ENCODE measurements around the gene CLRN2.

- TF ChIP-seq CTCF (IDR thresholded peaks at IDR 0.05), result no peak
- no peak for TF ChIP-seq EP300 (IDR thresholded peaks at IDR 0.05)
- no peak for TF ChIP-seq POLR2AphosphoS5 (IDR thresholded peaks at IDR 0.05)
- TF ChIP-seq POLR2A (IDR thresholded peaks at IDR 0.05), result no peak
These were observed 34.6 kb upstream of the CLRN2 start for GRCh38 chr4:17480210-17480927.
